ENCODE data around the gene BDKRB1. TPM values are rescaled to one million over a fixed set of nuclear protein-coding genes. Genes with fewer than 3 reads are reported as not detected.

BDKRB1 gene
- total RNA-seq, 1 donor from 2014 or later, result not detected

DNA sequence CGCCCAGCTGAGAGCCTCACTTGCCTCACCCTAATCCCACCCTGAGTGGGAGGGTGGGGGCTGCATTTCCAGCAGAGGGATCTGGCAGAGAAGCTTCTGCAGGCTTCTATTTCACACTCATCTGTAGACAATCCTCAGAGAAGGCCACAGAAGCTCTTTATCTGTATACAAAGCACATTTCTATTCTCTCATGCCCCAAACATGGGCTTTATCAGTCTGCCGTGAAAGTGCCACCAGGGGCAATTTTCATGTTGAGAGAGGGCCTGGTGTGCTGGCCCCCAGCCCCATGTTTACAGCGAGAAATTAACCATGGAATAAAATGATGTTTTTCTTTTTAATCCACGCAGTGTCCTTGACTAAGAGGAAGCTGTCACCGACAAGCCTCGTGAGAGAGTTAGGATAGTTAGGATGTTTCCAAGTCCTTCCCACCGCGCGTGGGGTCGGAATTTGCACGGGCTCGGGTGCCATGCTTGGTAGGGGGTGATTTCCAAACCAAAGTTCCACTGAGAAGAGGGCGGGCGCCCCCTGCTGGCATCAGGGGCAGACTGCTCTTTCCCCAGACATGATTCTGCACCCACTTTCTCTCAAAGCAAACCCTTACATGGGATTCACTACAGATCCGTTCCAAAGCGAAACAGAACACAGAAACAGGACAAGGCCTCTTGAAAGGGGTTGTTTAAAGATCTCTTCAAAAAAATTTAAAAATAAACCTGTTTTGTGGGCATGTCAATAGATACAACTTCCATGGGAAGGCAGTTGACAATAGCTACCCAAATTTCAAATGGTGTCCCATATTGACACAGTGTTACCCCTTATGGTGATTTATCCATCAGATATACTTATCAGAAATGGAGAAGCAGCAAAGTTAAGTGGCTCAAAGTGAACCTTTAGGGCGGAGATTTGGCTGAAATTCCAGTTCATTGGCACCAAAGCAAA, 19.4 kb downstream of the BDKRB1 start:
- Histone ChIP-seq H3K4me3 (no peak overlapping the region), H3K9me3 (peaks cover 12% of the 10 kb centered on the region in 2 donors), H3K4me1 (no peaks in the 10 kb centered on the region), H3K27ac (no peak overlapping the region), H3K27me3 (no peaks in the 10 kb centered on the region), H3K36me3 (peaks cover 0 to 7% of the 10 kb centered on the region in 2 donors)
- peak in 1 of 2 donors; percentile 73 for DNase-seq (ENCODE audit: low spot score in 2 of 2)
- intact Hi-C loops (cut with DNase I), result loop anchor here (2.0 to 5.0 kb wide), 3 partner anchors 179 to 713 kb away; no protein-coding TSS in a partner anchor
- TF ChIP-seq, protein P1, sequence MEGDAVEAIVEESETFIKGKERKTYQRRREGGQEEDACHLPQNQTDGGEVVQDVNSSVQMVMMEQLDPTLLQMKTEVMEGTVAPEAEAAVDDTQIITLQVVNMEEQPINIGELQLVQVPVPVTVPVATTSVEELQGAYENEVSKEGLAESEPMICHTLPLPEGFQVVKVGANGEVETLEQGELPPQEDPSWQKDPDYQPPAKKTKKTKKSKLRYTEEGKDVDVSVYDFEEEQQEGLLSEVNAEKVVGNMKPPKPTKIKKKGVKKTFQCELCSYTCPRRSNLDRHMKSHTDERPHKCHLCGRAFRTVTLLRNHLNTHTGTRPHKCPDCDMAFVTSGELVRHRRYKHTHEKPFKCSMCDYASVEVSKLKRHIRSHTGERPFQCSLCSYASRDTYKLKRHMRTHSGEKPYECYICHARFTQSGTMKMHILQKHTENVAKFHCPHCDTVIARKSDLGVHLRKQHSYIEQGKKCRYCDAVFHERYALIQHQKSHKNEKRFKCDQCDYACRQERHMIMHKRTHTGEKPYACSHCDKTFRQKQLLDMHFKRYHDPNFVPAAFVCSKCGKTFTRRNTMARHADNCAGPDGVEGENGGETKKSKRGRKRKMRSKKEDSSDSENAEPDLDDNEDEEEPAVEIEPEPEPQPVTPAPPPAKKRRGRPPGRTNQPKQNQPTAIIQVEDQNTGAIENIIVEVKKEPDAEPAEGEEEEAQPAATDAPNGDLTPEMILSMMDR (IDR thresholded peaks at IDR 0.05), result peak; percentile 62 to 90 (median 71)

- Histone ChIP-seq H3K27ac (no peak overlapping the region), H3K4me3 (no peak overlapping the region), H3K4me1 (no peaks in the 10 kb centered on the region), H3K9me3 (peaks cover 12% of the 10 kb centered on the region in 2 donors), H3K27me3 (no peaks in the 10 kb centered on the region), H3K36me3 (peaks cover 0 to 16% of the 10 kb centered on the region in 2 donors)
- no peak for DNase-seq (ENCODE audit: low spot score in 2 of 2)
- TF ChIP-seq, protein P1 (IDR thresholded peaks at IDR 0.05), result no peak
- intact Hi-C loops (cut with DNase I), result loop anchor here (5.0 kb wide), 1 partner anchor 716 kb away; no protein-coding TSS in a partner anchor
Measured at GRCh38 chr14:96277890-96278289, 21.9 kb downstream of the BDKRB1 start.

- Histone ChIP-seq H3K27me3 (no peaks in the 10 kb centered on the region), H3K4me1 (no peaks in the 10 kb centered on the region), H3K27ac (no peak overlapping the region), H3K4me3 (no peak overlapping the region), H3K36me3 (peaks cover 5 to 27% of the 10 kb centered on the region in 2 donors), H3K9me3 (peaks cover 12% of the 10 kb centered on the region in 2 donors)
- TF ChIP-seq, protein P1 (IDR thresholded peaks at IDR 0.05), result no peak
- no peak for DNase-seq (ENCODE audit: low spot score in 2 of 2)
- intact Hi-C loops (cut with DNase I), result loop anchor here (5.0 kb wide), 1 partner anchor 717 kb away; no protein-coding TSS in a partner anchor
Measured at GRCh38 chr14:96279564-96279963, 23.6 kb downstream of the BDKRB1 start.

GRCh38 chr14:96280104-96280503, 24.1 kb downstream of the BDKRB1 start:
- no peaks in the 10 kb centered on the region for H3K27me3 ChIP-seq
- intact Hi-C loops (cut with DNase I), result no loop called here
- H3K9me3 ChIP-seq, result peaks cover 12% of the 10 kb centered on the region in 2 donors

GRCh38 chr14:96281486-96281885, 25.5 kb downstream of the BDKRB1 start:
- Histone ChIP-seq H3K9me3 (peaks cover 12% of the 10 kb centered on the region in 2 donors), H3K27me3 (no peaks in the 10 kb centered on the region), H3K4me1 (no peaks in the 10 kb centered on the region), H3K4me3 (no peak overlapping the region), H3K27ac (no peak overlapping the region), H3K36me3 (peaks cover 14 to 38% of the 10 kb centered on the region in 2 donors)
- no peak for DNase-seq (ENCODE audit: low spot score in 2 of 2)
- intact Hi-C loops (cut with DNase I), result no loop called here
- TF ChIP-seq, protein P1 (IDR thresholded peaks at IDR 0.05), result no peak

More at GRCh38 chr14:96280104-96280503, 24.1 kb downstream of the BDKRB1 start:
- DNase-seq (ENCODE audit: low spot score in 2 of 2), result no peak
- TF ChIP-seq, protein P1 (IDR thresholded peaks at IDR 0.05), result no peak
- H3K4me1 ChIP-seq, result no peaks in the 10 kb centered on the region
- H3K27ac ChIP-seq, result no peak overlapping the region
- H3K36me3 ChIP-seq, result peaks cover 5 to 30% of the 10 kb centered on the region in 2 donors
- H3K4me3 ChIP-seq, result no peak overlapping the region

Data from ascending aorta (tissue), 2 donors.